ENCODE measurements around the gene DISP3.

- no peak for TF ChIP-seq CTCF (IDR thresholded peaks at IDR 0.05; ENCODE audit: low read depth, low read length)
- no peak for TF ChIP-seq MAX (IDR thresholded peaks at IDR 0.05; ENCODE audit: low read depth, low read length)
- no peak for TF ChIP-seq POLR2A (IDR thresholded peaks at IDR 0.05; ENCODE audit: extremely low read depth, insufficient read length)
- TF ChIP-seq MYC (IDR thresholded peaks at IDR 0.05; ENCODE audit: low read depth, low read length), result no peak
These were observed 83.7 kb downstream of the DISP3 start for GRCh38 chr1:11562664-11563063.

All from NB4 (cell line).